Loucy (cell line): ENCODE results near the gene NAALADL2.

ENCODE experiments used
- H2AFZ ChIP-seq: fragments of 200-600 bp; sonication (generic); 2 replicates; pipeline ENCODE4 v1.6.0; 2016; ENCODE audit warnings: antibody characterized with exemption, mild to moderate bottlenecking, low read length, moderate library complexity
- H3F3A ChIP-seq: fragments of 200-600 bp; 2 replicates; pipeline ENCODE4 v1.6.0; 2016; ENCODE audit warnings: antibody characterized with exemption, low read depth, mild to moderate bottlenecking
- H3K27me3 ChIP-seq: fragments of 200-600 bp; sonication (generic); 2 replicates; pipeline ENCODE4 v1.6.1; 2014; ENCODE audit warnings: low read length, mild to moderate bottlenecking; ENCODE audit not compliant: insufficient read depth, poor library complexity, severe bottlenecking
- H3K36me3 ChIP-seq: fragments of 200-600 bp; sonication (generic); 2 replicates; pipeline ENCODE4 v1.6.1; 2016; ENCODE audit warnings: low read length; ENCODE audit not compliant: insufficient read depth
- H3K4me1 ChIP-seq: fragments of 200-600 bp; sonication (generic); 2 replicates; pipeline ENCODE4 v1.5.1; 2014; ENCODE audit warnings: low read length, mild to moderate bottlenecking; ENCODE audit not compliant: insufficient read depth, poor library complexity, severe bottlenecking
- H3K4me2 ChIP-seq: fragments of 200-600 bp; sonication (generic); 2 replicates; pipeline ENCODE4 v1.6.0; 2014; ENCODE audit warnings: antibody characterized with exemption, low read length, low read depth, mild to moderate bottlenecking; ENCODE audit not compliant: poor library complexity, severe bottlenecking
- H3K4me3 ChIP-seq: fragments of 200-600 bp; sonication (generic); 2 replicates; pipeline ENCODE4 v1.5.1; 2014; ENCODE audit warnings: low read length, mild to moderate bottlenecking, mixed read lengths; ENCODE audit not compliant: poor library complexity, severe bottlenecking
- H3K79me2 ChIP-seq: fragments of 200-600 bp; sonication (generic); 2 replicates; pipeline ENCODE4 v1.6.1; 2014; ENCODE audit warnings: low read length; ENCODE audit not compliant: insufficient read depth
- H3K9ac ChIP-seq: fragments of 200-600 bp; sonication (generic); 2 replicates; pipeline ENCODE4 v1.6.0; 2014; ENCODE audit warnings: mild to moderate bottlenecking, low read depth, low read length, moderate library complexity; ENCODE audit not compliant: poor library complexity, severe bottlenecking
- H3K9me2 ChIP-seq: fragments of 200-600 bp; sonication (generic); replicated peaks from 2 replicates; pipeline ENCODE4 v1.6.1; 2016; ENCODE audit warnings: low read depth, low read length, mixed read lengths
- H3K9me3 ChIP-seq: fragments of 200-600 bp; sonication (generic); 2 replicates; pipeline ENCODE4 v1.6.1; 2014; ENCODE audit warnings: mild to moderate bottlenecking, antibody characterized with exemption, low read length, low read depth; ENCODE audit not compliant: insufficient read depth
- H4K20me1 ChIP-seq: fragments of 200-600 bp; sonication (generic); 2 replicates; pipeline ENCODE4 v1.6.0; 2014; ENCODE audit warnings: antibody characterized with exemption, low read length, mild to moderate bottlenecking; ENCODE audit not compliant: insufficient read depth, poor library complexity, severe bottlenecking
- EZH2phosphoT487 ChIP-seq: fragments of 200-600 bp; IDR thresholded peaks from 2 replicates; pipeline ENCODE4 v1.6.1; 2018; ENCODE audit warnings: antibody characterized with exemption, mild to moderate bottlenecking, moderate library complexity, borderline replicate concordance
- TF ChIP-seq, protein P1 (sequence below): fragments of 200-600 bp; sonication (generic); conservative IDR thresholded peaks from 2 replicates; pipeline ENCODE4 v1.5.1; 2014; ENCODE audit warnings: mild to moderate bottlenecking, antibody characterized with exemption, low read length

Gene NAALADL2

DNA sequence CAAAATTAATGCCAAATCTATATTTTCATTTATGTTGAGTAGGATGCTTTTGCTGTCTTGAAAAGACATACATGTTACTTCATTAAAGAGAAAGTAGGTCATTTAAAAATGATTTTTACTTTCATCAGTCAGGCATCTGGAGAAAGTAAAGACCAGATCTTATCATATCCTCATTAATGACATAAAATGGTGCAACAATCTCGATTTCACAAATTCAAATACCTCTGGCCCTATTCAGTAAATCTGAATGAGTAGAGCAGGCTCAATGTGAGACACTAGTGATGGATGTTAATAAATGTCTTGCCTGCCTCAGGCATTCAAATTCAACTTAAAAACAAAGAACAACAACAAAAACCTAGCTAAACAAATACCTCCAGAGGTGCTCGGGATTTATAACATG, 714.1 kb downstream of the NAALADL2 start:
- no peaks in the 10 kb centered on the region for H3K36me3 ChIP-seq
- H3K9me2 ChIP-seq, result no peaks in the 10 kb centered on the region
- no peaks in the 10 kb centered on the region for H4K20me1 ChIP-seq
- H3K4me1 ChIP-seq, result no peaks in the 10 kb centered on the region
- H3K27me3 ChIP-seq, result no peaks in the 10 kb centered on the region
- no peaks in the 10 kb centered on the region for H3K9me3 ChIP-seq
- no peaks in the 10 kb centered on the region for H3K79me2 ChIP-seq
- H3K4me2 ChIP-seq, result no peak overlapping the region
- no peak overlapping the region for H3K9ac ChIP-seq
- no peaks in the 10 kb centered on the region for H3F3A ChIP-seq
- TF ChIP-seq, protein P1, sequence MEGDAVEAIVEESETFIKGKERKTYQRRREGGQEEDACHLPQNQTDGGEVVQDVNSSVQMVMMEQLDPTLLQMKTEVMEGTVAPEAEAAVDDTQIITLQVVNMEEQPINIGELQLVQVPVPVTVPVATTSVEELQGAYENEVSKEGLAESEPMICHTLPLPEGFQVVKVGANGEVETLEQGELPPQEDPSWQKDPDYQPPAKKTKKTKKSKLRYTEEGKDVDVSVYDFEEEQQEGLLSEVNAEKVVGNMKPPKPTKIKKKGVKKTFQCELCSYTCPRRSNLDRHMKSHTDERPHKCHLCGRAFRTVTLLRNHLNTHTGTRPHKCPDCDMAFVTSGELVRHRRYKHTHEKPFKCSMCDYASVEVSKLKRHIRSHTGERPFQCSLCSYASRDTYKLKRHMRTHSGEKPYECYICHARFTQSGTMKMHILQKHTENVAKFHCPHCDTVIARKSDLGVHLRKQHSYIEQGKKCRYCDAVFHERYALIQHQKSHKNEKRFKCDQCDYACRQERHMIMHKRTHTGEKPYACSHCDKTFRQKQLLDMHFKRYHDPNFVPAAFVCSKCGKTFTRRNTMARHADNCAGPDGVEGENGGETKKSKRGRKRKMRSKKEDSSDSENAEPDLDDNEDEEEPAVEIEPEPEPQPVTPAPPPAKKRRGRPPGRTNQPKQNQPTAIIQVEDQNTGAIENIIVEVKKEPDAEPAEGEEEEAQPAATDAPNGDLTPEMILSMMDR, result no peak
- no peak for TF ChIP-seq EZH2phosphoT487
- H2AFZ ChIP-seq, result no peak overlapping the region
- H3K4me3 ChIP-seq, result no peak overlapping the region

DNA sequence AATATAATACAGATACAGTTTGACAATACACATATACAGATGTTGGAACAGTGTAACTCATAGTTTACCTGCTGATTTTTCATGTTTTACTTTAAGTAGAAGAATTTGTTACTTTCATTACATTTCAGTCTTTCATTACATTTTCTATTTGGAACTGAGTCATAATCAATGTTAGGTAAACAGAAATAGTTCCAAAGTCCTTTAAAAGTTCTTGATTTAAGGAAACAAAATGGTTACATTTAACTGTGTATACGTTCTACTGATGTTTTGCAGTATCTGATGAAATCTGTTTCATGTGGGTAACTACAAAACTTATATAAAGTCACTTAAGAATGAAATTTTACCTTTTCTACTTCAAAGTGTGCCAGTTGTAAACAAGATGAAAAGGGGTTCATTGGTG, 721.2 kb downstream of the NAALADL2 start:
- TF ChIP-seq, protein P1, result no peak
- TF ChIP-seq EZH2phosphoT487, result no peak
- Histone ChIP-seq H3K9me3 (no peaks in the 10 kb centered on the region), H3K79me2 (no peaks in the 10 kb centered on the region), H3K4me3 (no peak overlapping the region), H3K4me1 (no peaks in the 10 kb centered on the region), H3K4me2 (no peak overlapping the region), H3K27me3 (no peaks in the 10 kb centered on the region), H3K36me3 (no peaks in the 10 kb centered on the region), H3F3A (no peaks in the 10 kb centered on the region), H3K9ac (no peak overlapping the region), H2AFZ (no peak overlapping the region), H4K20me1 (no peaks in the 10 kb centered on the region), H3K9me2 (no peaks in the 10 kb centered on the region)

DNA sequence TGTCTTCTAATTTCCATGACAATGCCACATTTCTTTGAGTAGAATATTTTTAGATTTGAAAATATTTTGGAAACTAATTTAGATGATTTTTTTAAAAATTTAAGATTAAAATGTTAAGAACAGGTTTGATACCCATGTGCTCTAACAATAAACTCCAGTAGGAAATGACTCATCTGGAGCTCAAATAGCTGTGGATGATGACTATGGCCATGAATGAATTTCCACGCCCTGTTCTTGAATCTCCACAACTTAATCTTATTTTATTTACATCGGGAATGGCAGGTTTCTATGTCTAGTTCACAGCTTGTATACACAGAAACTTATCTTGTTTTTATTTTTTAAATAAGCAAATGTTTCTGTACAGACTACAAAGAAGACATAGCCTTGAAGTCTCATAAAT, 726.8 kb downstream of the NAALADL2 start:
- no peaks in the 10 kb centered on the region for H3F3A ChIP-seq
- H3K4me2 ChIP-seq, result no peak overlapping the region
- no peaks in the 10 kb centered on the region for H4K20me1 ChIP-seq
- no peaks in the 10 kb centered on the region for H3K36me3 ChIP-seq
- no peak overlapping the region for H3K4me3 ChIP-seq
- no peak overlapping the region for H2AFZ ChIP-seq
- no peaks in the 10 kb centered on the region for H3K27me3 ChIP-seq
- no peaks in the 10 kb centered on the region for H3K9me2 ChIP-seq
- H3K9ac ChIP-seq, result no peak overlapping the region
- no peaks in the 10 kb centered on the region for H3K9me3 ChIP-seq
- TF ChIP-seq, protein P1, result no peak
- no peak for TF ChIP-seq EZH2phosphoT487
- no peaks in the 10 kb centered on the region for H3K4me1 ChIP-seq
- H3K79me2 ChIP-seq, result no peaks in the 10 kb centered on the region
